ENCODE measurements around the gene SPAG9.

SPAG9 gene

DNA sequence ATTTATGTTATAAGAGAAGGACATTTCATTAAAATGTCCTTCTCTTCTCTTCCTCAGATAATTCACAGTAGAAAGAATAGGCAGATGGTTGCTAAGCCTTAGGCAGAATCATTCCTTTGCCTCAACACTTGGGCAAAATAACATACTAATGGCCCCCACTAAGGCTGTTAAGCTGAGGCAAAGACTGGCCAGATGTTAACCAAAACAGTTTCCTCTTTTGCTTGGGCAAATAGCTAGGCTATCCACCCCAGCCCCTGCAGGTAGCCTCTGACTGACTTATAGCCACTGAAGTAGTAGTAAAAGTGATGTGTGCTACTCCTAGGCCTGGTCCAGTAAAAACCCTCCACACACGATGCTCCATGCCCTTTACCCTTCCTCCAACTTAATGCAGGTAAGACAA is 55.2 kb downstream of the SPAG9 start:
- Histone ChIP-seq H2AK5ac (ENCODE audit: low read length, severe bottlenecking) (no peak overlapping the region), H3K9me3 (ENCODE audit: control insufficient read depth, low read length) (no peaks in the 10 kb centered on the region), H3K23ac (ENCODE audit: low read length in 2 of 2) (no peak overlapping the region), H3K4me1 (ENCODE audit: control insufficient read depth, insufficient read depth, low read depth, low read length) (peaks cover 2% of the 10 kb centered on the region), H4K8ac (ENCODE audit: low read length) (no peak overlapping the region), H3K4me3 (ENCODE audit: insufficient read depth in 1 of 2, low read depth in 1 of 2, low read length in 2 of 2) (no peak overlapping the region), H2BK5ac (ENCODE audit: low read depth, low read length, poor library complexity, severe bottlenecking) (no peak overlapping the region), H4K91ac (ENCODE audit: low read length) (no peak overlapping the region), H2AFZ (ENCODE audit: low read depth, low read length) (no peak overlapping the region), H3K4me2 (ENCODE audit: low read length, poor library complexity, severe bottlenecking) (no peak overlapping the region), H3K9ac (ENCODE audit: low read length) (no peak overlapping the region), H3K79me1 (replicated peaks; ENCODE audit: low read length, poor library complexity, severe bottlenecking) (peaks cover 14% of the 10 kb centered on the region), H3K36me3 (ENCODE audit: control insufficient read depth in 1 of 2, insufficient read depth in 2 of 2, low read depth in 1 of 2, low read length in 2 of 2) (no peaks in the 10 kb centered on the region), H3K18ac (ENCODE audit: low read depth in 1 of 2, low read length in 2 of 2) (no peak overlapping the region), H3K27me3 (ENCODE audit: control insufficient read depth in 1 of 2, insufficient read depth in 1 of 2, low read length in 2 of 2) (no peaks in the 10 kb centered on the region), H3K27ac (ENCODE audit: low read length, poor library complexity, severe bottlenecking) (no peak overlapping the region), H2BK12ac (ENCODE audit: low read length in 2 of 2) (no peak overlapping the region), H2BK120ac (ENCODE audit: low read depth, low read length) (no peak overlapping the region), H3K4ac (ENCODE audit: low read depth in 1 of 2, low read length in 2 of 2) (no peak overlapping the region), H3K14ac (ENCODE audit: low read length in 2 of 2) (no peak overlapping the region), H2BK15ac (ENCODE audit: low read depth, poor library complexity, severe bottlenecking) (no peak overlapping the region)
- no CpG with 5 or more reads among the region's 1 CpG for WGBS
- no peak for DNase-seq

DNA sequence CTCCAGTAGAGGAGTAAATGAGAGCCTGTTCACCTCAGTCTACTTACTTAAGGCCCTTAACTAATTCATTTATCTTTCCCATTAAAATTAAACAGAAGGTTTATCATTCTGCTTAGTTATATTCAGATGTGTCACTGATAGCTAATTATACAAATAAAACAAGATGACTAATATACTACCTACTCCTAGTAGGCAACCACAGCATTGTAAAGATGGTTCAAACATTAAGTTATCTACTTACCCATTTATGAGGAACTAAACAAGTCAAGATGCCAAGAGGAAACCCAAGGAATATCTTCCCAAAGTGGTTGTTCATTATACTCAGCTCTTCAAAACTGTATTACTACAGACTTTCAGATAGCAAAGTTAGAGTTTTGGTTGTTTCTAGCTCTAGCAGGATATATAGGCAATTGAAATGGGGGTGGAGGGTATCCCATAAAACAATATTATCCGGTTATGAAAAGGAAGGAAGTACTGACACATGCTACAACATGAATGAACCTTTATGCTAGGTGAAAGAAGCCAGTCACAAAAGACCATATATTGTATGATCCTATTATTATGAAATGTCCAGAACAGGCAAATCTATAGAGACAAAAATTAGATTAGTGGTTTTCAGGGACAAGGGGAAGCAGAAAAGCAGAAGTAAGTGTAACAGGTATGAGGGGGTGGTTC is 56.5 kb downstream of the SPAG9 start:
- Histone ChIP-seq H3K36me3 (ENCODE audit: control insufficient read depth in 1 of 2, insufficient read depth in 2 of 2, low read depth in 1 of 2, low read length in 2 of 2) (no peaks in the 10 kb centered on the region), H4K8ac (ENCODE audit: low read length) (no peak overlapping the region), H2BK5ac (ENCODE audit: low read depth, low read length, poor library complexity, severe bottlenecking) (no peak overlapping the region), H3K4ac (ENCODE audit: low read depth in 1 of 2, low read length in 2 of 2) (no peak overlapping the region), H3K4me3 (ENCODE audit: insufficient read depth in 1 of 2, low read depth in 1 of 2, low read length in 2 of 2) (no peak overlapping the region), H3K9ac (ENCODE audit: low read length) (no peak overlapping the region), H3K18ac (ENCODE audit: low read depth in 1 of 2, low read length in 2 of 2) (no peak overlapping the region), H4K91ac (ENCODE audit: low read length) (no peak overlapping the region), H3K27ac (ENCODE audit: low read length, poor library complexity, severe bottlenecking) (no peak overlapping the region), H3K9me3 (ENCODE audit: control insufficient read depth, low read length) (no peaks in the 10 kb centered on the region), H3K14ac (ENCODE audit: low read length in 2 of 2) (no peak overlapping the region), H2BK120ac (ENCODE audit: low read depth, low read length) (no peak overlapping the region), H2BK15ac (ENCODE audit: low read depth, poor library complexity, severe bottlenecking) (no peak overlapping the region), H2AK5ac (ENCODE audit: low read length, severe bottlenecking) (no peak overlapping the region), H2BK12ac (ENCODE audit: low read length in 2 of 2) (no peak overlapping the region), H3K4me2 (ENCODE audit: low read length, poor library complexity, severe bottlenecking) (no peak overlapping the region), H3K23ac (ENCODE audit: low read length in 2 of 2) (no peak overlapping the region), H3K79me1 (replicated peaks; ENCODE audit: low read length, poor library complexity, severe bottlenecking) (peaks cover 14% of the 10 kb centered on the region), H3K27me3 (ENCODE audit: control insufficient read depth in 1 of 2, insufficient read depth in 1 of 2, low read length in 2 of 2) (no peaks in the 10 kb centered on the region), H3K4me1 (ENCODE audit: control insufficient read depth, insufficient read depth, low read depth, low read length) (peaks cover 4% of the 10 kb centered on the region), H2AFZ (ENCODE audit: low read depth, low read length) (no peak overlapping the region)
- WGBS = no CpG with 5 or more reads among the region's 1 CpG
- DNase-seq = peak; percentile 9

DNA sequence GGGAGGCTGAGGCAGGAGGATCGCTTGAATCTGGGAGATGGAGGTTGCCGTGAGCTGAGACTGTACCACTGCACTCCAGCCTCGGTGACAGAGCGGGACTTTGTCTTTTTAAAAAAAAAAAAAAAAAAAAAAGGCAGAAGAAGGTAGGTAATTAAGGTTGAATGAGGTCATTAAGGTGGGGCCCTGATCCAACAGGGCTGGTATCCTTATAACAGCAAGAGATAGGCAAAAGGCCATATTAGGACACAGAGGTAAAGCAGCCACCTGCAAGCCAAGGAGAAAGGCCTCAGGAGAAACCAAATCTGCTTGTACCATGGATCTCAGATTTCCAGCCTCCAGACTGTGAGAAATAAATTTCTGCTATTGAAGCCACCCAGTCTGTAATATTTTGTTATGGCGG is 60.3 kb downstream of the SPAG9 start:
- H3K4me2 ChIP-seq (ENCODE audit: low read length, poor library complexity, severe bottlenecking) = no peak overlapping the region
- H2AFZ ChIP-seq (ENCODE audit: low read depth, low read length) = no peak overlapping the region
- no peak overlapping the region for H2BK12ac ChIP-seq (ENCODE audit: low read length in 2 of 2)
- peaks cover 4% of the 10 kb centered on the region for H3K4me1 ChIP-seq (ENCODE audit: control insufficient read depth, insufficient read depth, low read depth, low read length)
- H3K18ac ChIP-seq (ENCODE audit: low read depth in 1 of 2, low read length in 2 of 2) = no peak overlapping the region
- no peak overlapping the region for H3K4me3 ChIP-seq (ENCODE audit: insufficient read depth in 1 of 2, low read depth in 1 of 2, low read length in 2 of 2)
- H2BK120ac ChIP-seq (ENCODE audit: low read depth, low read length) = no peak overlapping the region
- H3K36me3 ChIP-seq (ENCODE audit: control insufficient read depth in 1 of 2, insufficient read depth in 2 of 2, low read depth in 1 of 2, low read length in 2 of 2) = no peaks in the 10 kb centered on the region
- no peak overlapping the region for H2BK15ac ChIP-seq (ENCODE audit: low read depth, poor library complexity, severe bottlenecking)
- no peak overlapping the region for H3K4ac ChIP-seq (ENCODE audit: low read depth in 1 of 2, low read length in 2 of 2)
- no peaks in the 10 kb centered on the region for H3K9me3 ChIP-seq (ENCODE audit: control insufficient read depth, low read length)
- H2BK5ac ChIP-seq (ENCODE audit: low read depth, low read length, poor library complexity, severe bottlenecking) = no peak overlapping the region
- no peak overlapping the region for H2AK5ac ChIP-seq (ENCODE audit: low read length, severe bottlenecking)
- peaks cover 2% of the 10 kb centered on the region for H3K79me1 ChIP-seq (replicated peaks; ENCODE audit: low read length, poor library complexity, severe bottlenecking)
- H3K27me3 ChIP-seq (ENCODE audit: control insufficient read depth in 1 of 2, insufficient read depth in 1 of 2, low read length in 2 of 2) = no peaks in the 10 kb centered on the region
- no peak overlapping the region for H4K8ac ChIP-seq (ENCODE audit: low read length)
- 96% methylated on average over 5 of the region's 5 CpGs for WGBS
- no peak overlapping the region for H3K23ac ChIP-seq (ENCODE audit: low read length in 2 of 2)
- no peak overlapping the region for H3K9ac ChIP-seq (ENCODE audit: low read length)
- H3K14ac ChIP-seq (ENCODE audit: low read length in 2 of 2) = no peak overlapping the region
- H3K27ac ChIP-seq (ENCODE audit: low read length, poor library complexity, severe bottlenecking) = no peak overlapping the region
- DNase-seq = no peak
- no peak overlapping the region for H4K91ac ChIP-seq (ENCODE audit: low read length)

DNA sequence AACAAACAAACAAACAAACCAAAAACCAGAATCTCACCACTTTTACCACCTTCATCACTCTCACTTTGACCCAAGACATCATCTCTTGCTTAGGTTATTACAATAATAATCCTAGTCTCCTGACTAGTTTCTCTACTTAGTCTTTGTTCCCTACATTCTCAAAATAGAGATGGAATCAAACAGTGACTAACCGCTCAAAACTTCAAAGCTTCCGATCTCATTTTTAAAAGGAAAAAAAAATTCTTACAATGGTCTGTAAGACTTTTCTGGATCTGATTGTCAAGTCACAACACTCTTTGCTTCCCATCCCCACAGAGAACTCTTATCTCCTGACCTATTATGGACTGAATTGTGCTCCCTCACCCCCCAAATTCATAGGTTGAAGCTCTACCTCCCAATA is 60.9 kb downstream of the SPAG9 start:
- Histone ChIP-seq H2BK120ac (ENCODE audit: low read depth, low read length) (no peak overlapping the region), H3K4me3 (ENCODE audit: insufficient read depth in 1 of 2, low read depth in 1 of 2, low read length in 2 of 2) (no peak overlapping the region), H3K9me3 (ENCODE audit: control insufficient read depth, low read length) (no peaks in the 10 kb centered on the region), H3K23ac (ENCODE audit: low read length in 2 of 2) (no peak overlapping the region), H4K91ac (ENCODE audit: low read length) (no peak overlapping the region), H2AFZ (ENCODE audit: low read depth, low read length) (no peak overlapping the region), H2BK5ac (ENCODE audit: low read depth, low read length, poor library complexity, severe bottlenecking) (no peak overlapping the region), H3K9ac (ENCODE audit: low read length) (no peak overlapping the region), H3K18ac (ENCODE audit: low read depth in 1 of 2, low read length in 2 of 2) (no peak overlapping the region), H3K27me3 (ENCODE audit: control insufficient read depth in 1 of 2, insufficient read depth in 1 of 2, low read length in 2 of 2) (no peaks in the 10 kb centered on the region), H3K36me3 (ENCODE audit: control insufficient read depth in 1 of 2, insufficient read depth in 2 of 2, low read depth in 1 of 2, low read length in 2 of 2) (peaks cover 0 to 1% of the 10 kb centered on the region in 2 experiments), H3K4me1 (ENCODE audit: control insufficient read depth, insufficient read depth, low read depth, low read length) (peaks cover 4% of the 10 kb centered on the region), H3K4ac (ENCODE audit: low read depth in 1 of 2, low read length in 2 of 2) (no peak overlapping the region), H3K79me1 (replicated peaks; ENCODE audit: low read length, poor library complexity, severe bottlenecking) (peaks cover 6% of the 10 kb centered on the region), H4K8ac (ENCODE audit: low read length) (no peak overlapping the region), H3K4me2 (ENCODE audit: low read length, poor library complexity, severe bottlenecking) (no peak overlapping the region), H2BK12ac (ENCODE audit: low read length in 2 of 2) (no peak overlapping the region), H3K14ac (ENCODE audit: low read length in 2 of 2) (no peak overlapping the region), H2AK5ac (ENCODE audit: low read length, severe bottlenecking) (no peak overlapping the region), H2BK15ac (ENCODE audit: low read depth, poor library complexity, severe bottlenecking) (no peak overlapping the region), H3K27ac (ENCODE audit: low read length, poor library complexity, severe bottlenecking) (no peak overlapping the region)
- 58% methylated on average over 2 of the region's 2 CpGs for WGBS
- DNase-seq = peak; percentile 23
